Urothelium cell line (cell line): ENCODE data around the gene SYNE1.

Experiments used
- DNase-seq: peaks from one replicate; pipeline ENCODE4 v3.0.0; 2011; ENCODE audit warnings: low spot score, mixed read lengths
- FAIRE-seq: peaks from 2 replicates; lab custom pipeline; 2011; peaks lifted over from hg19 to GRCh38; lab: Jason Lieb, UNC

SYNE1 gene

GRCh38 chr6:152201120-152201519 lies 436.0 kb downstream of the SYNE1 start:
- FAIRE-seq = no peak
- DNase-seq = no peak

DNA sequence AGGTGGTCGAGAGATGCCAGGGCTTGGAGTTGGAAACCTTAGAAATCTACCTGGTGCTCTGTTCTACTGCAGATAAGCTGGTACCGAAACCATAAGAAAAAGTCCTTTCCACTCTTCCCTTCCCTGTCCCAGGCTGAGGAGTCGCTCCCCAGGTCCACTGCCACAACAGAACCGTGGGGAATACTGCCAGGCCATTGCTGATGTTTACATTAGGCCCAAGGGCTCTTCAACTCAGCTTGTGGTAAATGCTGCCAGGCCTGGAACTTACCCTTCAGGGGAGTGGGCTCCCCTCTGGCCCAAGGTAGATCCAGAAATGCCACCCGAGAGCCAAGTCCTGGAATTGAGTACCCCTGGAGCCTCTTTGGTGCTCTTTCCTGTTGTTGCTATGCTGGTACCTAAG lies 441.3 kb downstream of the SYNE1 start:
- no peak for FAIRE-seq

DNA sequence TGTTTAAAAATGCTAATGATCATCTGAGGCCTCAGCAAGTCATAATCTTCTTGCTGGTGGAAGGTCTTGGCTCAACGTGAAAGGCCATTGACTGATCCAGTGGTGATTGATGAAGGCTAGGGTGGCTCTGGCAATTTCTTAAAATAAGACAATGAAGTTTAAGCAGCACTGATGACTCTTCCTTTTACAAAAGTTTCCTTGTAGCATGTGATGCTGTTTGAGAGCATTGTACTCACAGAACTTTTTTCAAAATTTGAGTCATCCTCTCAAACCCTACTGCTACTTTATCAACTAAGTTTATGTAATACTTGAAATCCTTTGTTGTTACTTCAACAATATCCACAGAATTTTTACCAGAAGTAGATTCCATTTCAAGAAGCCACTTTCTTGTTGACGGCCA lies 447.4 kb downstream of the SYNE1 start:
- no peak for FAIRE-seq
- no peak for DNase-seq

More for the DNA sequence above, 441.3 kb downstream of the SYNE1 start:
- DNase-seq = no peak

GRCh38 chr6:152188011-152188410 lies 449.2 kb downstream of the SYNE1 start:
- FAIRE-seq (no peak), DNase-seq (no peak)

GRCh38 chr6:152186840-152187239 lies 450.3 kb downstream of the SYNE1 start:
- FAIRE-seq = no peak
- no peak for DNase-seq

DNA sequence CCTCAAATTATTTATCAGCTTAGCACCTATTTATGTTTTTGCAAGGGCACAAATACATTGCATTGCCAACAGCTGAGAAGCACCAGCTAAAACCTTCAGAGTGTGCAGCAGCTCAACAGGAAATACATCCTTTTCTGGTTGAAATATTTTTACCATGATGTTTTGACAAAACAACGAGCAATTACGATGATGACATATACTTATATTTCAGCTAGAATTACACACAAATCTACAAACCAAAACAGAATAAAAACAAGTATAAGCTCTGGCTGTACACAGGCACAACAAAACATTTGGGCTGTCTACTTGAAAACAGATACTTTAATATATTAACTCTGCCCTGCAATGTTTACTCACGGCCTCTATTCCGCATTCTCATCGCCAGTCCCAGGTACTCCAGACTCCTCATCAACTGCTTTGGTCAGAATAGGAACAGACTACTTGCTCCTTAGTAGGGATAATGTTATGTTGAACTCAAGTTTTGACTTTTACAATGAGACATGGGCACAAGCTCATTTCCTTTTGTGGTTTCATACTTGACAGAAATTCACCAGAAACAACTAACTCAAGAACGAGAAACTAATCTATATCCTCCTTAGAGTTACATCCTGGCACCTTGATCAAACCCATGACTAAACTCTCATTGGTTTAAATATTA lies 452.1 kb downstream of the SYNE1 start:
- DNase-seq (no peak), FAIRE-seq (no peak)

DNA sequence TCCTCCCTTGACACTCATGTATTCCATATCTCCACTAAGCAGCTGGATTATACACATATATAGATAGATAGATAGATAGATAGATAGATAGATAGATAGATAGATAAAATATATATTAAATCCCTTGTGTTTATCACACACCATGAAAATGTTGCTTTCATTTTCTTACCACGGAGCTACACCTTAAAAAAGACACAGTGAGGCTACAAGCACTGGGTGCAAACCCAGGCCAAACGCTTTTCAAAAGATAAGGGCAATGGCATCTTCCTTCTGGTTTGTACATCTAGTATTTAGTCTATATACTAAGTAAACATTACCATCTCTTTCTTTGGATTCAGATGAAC lies 452.6 kb downstream of the SYNE1 start:
- FAIRE-seq = no peak

DNA sequence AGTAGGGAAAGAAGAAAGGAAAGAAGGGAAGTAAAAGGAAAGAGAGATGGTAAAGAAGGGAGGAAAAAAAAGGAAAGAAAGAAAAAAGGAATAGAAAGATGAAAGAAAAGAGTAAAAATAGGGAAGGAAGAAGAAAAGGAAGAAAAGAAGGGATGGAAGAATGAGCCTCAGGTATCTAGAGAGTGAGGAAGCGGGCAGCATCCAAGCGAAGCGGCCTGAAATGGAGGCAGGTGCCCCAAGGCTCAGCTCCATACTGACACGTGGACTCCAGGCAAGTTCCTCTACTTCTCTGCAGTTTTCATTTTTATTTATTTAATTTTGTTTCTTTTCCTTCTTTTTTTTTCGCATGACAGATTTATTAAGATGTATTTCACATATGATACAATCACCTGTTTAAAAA lies 456.6 kb downstream of the SYNE1 start:
- DNase-seq (no peak), FAIRE-seq (no peak)

More for the DNA sequence above, 452.6 kb downstream of the SYNE1 start:
- DNase-seq = no peak

GRCh38 chr6:152176268-152176667 lies 460.9 kb downstream of the SYNE1 start:
- FAIRE-seq (no peak), DNase-seq (no peak)

DNA sequence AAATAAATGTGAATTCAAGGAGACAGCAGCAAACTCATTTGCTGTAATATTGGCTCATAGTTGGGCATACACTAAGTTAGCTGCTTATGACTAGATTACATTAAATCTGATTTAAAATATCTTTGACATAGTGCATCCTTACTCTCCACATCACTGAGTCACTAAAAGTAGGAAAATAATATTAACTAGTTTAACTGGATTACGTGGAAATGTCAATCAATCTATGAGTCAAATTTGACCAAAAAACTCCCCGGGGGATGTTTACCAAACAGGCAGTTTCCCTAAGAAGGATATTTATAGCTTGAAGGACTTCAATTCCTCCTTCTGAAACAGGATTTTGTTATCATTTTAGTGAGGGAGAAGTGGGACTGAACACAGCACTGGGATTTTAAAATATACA lies 463.2 kb downstream of the SYNE1 start:
- DNase-seq (no peak), FAIRE-seq (no peak)

DNA sequence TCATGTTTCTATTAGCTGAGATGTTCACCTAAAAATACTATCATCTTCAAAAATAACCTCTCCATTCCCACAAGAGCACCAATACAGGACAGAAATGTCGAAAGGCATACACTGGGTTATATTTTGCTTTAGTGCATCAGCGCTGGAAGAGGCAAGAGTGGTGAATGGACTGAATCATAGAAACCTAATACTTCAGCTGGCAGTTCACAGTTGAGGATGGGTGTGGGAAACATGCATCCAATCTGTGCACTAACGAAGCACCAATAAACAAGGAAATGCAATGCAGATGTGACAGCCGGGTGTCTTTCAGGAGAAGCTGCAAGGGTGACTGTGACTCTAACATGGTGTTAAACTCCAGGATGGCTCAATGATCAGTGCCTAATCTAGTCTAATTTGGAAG lies 463.8 kb downstream of the SYNE1 start:
- DNase-seq (no peak), FAIRE-seq (no peak)

- DNase-seq (no peak), FAIRE-seq (no peak)
Observed at GRCh38 chr6:152170702-152171667, 466.2 kb downstream of the SYNE1 start.

DNA sequence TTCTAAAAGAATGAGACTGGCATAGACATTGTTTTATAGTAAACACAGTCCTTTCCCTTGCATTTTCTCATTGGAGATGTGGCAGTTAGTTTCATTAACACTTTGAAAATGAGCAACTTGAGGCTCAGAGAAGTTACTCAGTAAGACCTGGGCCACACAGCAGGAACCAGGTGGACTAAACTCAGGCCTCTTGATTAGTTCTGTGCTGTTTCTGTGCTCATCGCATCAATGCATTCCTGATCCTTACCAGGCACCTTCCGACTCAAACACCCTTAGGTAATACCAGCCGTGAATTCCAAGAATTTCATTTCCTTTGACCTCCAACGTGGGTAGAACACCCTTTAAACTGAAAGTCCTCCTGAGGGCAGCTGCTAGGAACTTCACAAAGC lies 466.9 kb downstream of the SYNE1 start:
- FAIRE-seq = no peak
- no peak for DNase-seq

GRCh38 chr6:152167641-152168603 lies 469.2 kb downstream of the SYNE1 start:
- DNase-seq (no peak), FAIRE-seq (no peak)

- FAIRE-seq = no peak
- DNase-seq = no peak
Observed at GRCh38 chr6:152166897-152167296, 470.3 kb downstream of the SYNE1 start.

DNA sequence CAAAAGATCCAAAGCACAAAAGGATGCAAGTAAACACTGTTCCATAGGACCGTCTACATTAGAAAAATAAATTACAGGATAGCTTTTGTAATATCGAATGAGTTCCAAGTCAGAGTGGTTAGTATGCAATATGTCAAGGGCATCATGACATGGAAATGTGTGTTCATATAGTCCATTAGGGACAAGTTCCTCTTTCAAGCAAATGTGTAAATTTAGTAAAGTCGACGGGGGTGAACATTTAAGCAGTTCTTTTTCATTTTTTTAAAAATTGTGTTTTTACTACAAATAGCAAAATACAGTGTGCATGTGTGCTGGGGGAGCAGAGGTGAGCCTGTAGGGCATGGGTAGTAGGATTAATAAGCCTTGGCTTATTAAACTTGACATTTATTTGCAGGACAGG lies 470.7 kb downstream of the SYNE1 start:
- DNase-seq = no peak
- FAIRE-seq = no peak

DNA sequence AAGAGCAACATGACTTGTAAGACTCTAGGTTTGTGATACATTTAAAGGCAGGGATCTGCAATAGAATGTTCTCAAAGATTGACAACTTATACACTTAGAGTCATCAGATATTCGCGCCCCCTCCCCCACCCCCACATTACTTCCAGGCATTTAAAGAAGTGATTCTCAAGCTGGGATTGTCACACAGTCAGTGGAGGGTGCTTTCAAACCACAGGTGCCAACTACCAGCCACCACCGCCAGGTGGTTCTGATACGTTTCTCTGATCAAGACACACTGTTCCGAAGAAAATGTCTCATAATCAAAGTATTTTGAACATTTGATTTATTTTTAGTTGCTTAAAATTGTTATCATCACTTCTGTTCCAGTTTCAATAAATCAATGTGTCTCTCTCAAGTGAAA lies 472.2 kb downstream of the SYNE1 start:
- FAIRE-seq (no peak), DNase-seq (no peak)

DNA sequence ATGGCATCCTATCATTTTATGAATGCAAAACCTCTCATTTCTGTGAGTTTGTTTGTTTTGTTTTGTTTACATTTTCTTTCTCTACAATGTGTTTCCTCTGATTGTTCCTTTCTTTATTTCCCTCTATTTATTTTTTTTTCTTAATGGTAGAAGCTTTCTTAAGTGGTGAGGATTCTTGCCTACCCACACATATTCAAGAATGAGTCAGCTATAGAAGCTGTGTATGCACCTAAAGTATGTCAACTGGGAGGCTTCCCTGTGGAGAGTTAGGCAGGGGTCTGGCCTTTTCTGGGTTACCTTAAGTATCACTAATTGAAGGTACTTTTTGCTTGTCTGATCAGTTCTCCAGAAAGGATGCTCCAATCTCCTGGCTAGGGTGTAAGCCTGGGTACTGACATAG lies 475.7 kb downstream of the SYNE1 start:
- no peak for FAIRE-seq
- DNase-seq = no peak

DNA sequence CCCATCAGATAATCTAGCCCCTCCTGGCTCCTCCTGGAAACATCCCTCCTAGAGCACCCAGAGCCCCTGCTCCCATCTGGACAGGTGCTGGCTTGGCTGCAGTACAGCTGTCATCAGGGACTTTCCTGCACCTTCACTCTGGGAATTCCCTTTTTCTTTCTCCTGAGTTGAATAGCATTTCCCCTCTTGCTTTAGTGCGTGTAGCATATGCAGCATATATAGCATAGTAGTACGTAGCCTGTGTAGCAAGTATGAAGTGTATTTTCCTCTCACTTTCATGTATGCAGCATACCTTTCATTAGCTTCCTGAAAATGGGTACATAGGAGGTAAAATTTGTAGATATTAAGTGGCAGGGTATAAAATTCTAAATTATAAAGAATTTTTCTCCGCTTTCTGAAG lies 476.8 kb downstream of the SYNE1 start:
- FAIRE-seq (no peak), DNase-seq (no peak)

DNA sequence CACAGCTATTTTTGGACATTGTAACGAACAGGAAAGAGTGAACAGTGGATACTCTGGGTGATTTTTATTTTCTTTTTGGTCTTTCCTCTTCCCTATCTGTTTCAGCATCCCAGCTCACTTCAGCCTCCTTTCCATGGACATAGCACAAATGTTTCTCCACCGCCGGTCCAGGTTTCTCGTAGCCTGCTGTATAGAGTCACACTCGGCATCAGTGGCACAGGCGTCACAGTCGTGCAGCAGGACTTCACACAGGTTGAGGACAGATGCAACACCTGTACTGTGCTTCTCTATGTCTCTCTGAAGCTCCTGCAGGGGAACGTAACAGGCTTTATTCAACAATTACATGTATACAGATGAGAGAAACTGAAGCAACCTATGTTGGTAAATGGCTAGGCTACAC lies 481.4 kb downstream of the SYNE1 start:
- DNase-seq (no peak), FAIRE-seq (no peak)
